Vagina (tissue), 2 donors: ENCODE results near the gene CADPS2.

ENCODE experiments used
- POLR2A ChIP-seq, 2 donors: fragments of 450-650 bp; IDR thresholded peaks; one replicate each; pipeline ENCODE4 v1.6.1; 2017; ENCODE audit warnings: antibody characterized with exemption in 2 of 2, mild to moderate bottlenecking in 2 of 2, moderate library complexity in 2 of 2
- POLR2AphosphoS5 ChIP-seq, 2 donors: sonication (generic); formaldehyde crosslinking; IDR thresholded peaks; one replicate each; pipeline ENCODE4 v1.9.0; 2017; ENCODE audit warnings: antibody characterized with exemption in 2 of 2, mild to moderate bottlenecking in 2 of 2, low read depth in 1 of 2; ENCODE audit not compliant: insufficient read depth in 1 of 2

DNA sequence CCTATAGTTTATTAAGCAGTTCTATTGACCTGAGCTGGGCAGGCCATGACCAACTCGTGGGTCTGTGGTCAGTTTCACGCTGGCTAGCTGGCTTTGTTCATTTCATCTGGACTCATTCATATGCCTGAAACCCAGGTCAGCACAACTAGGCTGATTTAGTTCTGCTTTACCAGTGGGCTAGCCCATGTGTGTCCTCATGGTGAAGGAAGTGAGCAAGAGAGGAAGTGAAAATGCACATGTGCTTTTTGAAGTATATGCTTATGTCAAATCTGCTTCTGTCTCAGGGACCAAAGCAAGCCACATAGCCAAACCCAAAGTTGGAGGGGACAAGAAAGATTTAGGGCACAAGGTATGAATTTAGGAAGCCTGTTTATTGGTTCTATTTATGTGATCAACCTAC, 341.8 kb downstream of the CADPS2 start:
- TF ChIP-seq POLR2AphosphoS5 (IDR thresholded peaks at IDR 0.05; ENCODE audit: insufficient read depth in 1 of 2, low read depth in 1 of 2) (no peak), POLR2A (IDR thresholded peaks at IDR 0.05) (no peak)
